Brain microvascular endothelial cell (primary cell): ENCODE results near the gene CFAP99.
A peak's percentile ranks its signal among the peaks of the same experiment; 100 is the strongest.

Experiments used
- DNase-seq: peaks from one replicate; pipeline ENCODE4 v3.0.0-alpha.2; 2020
- H3K27ac ChIP-seq: fragments of 250-450 bp; sonication (Bioruptor Pico); 2 replicates; pipeline ENCODE4 v1.5.1; 2020; ENCODE audit warnings: mild to moderate bottlenecking, moderate library complexity
- H3K27me3 ChIP-seq: fragments of 250-450 bp; sonication (Bioruptor Pico); replicated peaks from 2 replicates; pipeline ENCODE4 v1.5.1; 2020; ENCODE audit warnings: mild to moderate bottlenecking
- H3K36me3 ChIP-seq: fragments of 250-450 bp; sonication (Bioruptor Pico); replicated peaks from 2 replicates; pipeline ENCODE4 v1.5.1; 2020; ENCODE audit warnings: mild to moderate bottlenecking
- H3K4me3 ChIP-seq: 2 replicates; pipeline ENCODE4 v1.5.1; 2011; ENCODE audit warnings: low read depth, mild to moderate bottlenecking, control low read depth, low read length, moderate library complexity
- in situ Hi-C: cut with HindIII; loops from 2 replicates; pipeline ENCODE4 v1.10.0; 2017; ENCODE audit warnings: low sequenced_read_pairs, low pct_ligation_motif_present
- TF ChIP-seq, protein P1 (sequence below): IDR thresholded peaks from 2 replicates; pipeline ENCODE4 v1.5.1; 2011; ENCODE audit warnings: low read depth, mild to moderate bottlenecking, moderate library complexity, low read length, control low read depth, inconsistent platforms; ENCODE audit errors: missing control alignments

CFAP99 gene

GRCh38 chr4:2469192-2469984 is 50.6 kb downstream of the CFAP99 start:
- no peaks in the 10 kb centered on the region for H3K27me3 ChIP-seq
- in situ Hi-C loops, result no loop called here
- TF ChIP-seq, protein P1, sequence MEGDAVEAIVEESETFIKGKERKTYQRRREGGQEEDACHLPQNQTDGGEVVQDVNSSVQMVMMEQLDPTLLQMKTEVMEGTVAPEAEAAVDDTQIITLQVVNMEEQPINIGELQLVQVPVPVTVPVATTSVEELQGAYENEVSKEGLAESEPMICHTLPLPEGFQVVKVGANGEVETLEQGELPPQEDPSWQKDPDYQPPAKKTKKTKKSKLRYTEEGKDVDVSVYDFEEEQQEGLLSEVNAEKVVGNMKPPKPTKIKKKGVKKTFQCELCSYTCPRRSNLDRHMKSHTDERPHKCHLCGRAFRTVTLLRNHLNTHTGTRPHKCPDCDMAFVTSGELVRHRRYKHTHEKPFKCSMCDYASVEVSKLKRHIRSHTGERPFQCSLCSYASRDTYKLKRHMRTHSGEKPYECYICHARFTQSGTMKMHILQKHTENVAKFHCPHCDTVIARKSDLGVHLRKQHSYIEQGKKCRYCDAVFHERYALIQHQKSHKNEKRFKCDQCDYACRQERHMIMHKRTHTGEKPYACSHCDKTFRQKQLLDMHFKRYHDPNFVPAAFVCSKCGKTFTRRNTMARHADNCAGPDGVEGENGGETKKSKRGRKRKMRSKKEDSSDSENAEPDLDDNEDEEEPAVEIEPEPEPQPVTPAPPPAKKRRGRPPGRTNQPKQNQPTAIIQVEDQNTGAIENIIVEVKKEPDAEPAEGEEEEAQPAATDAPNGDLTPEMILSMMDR, result no peak
- peak overlapping the region; percentile 93 for H3K4me3 ChIP-seq
- peak overlapping the region; percentile 10 for H3K27ac ChIP-seq
- DNase-seq, result no peak
- peaks cover 12% of the 10 kb centered on the region for H3K36me3 ChIP-seq

- in situ Hi-C loops, result no loop called here
- Histone ChIP-seq H3K27me3 (no peaks in the 10 kb centered on the region), H3K27ac (no peak overlapping the region), H3K36me3 (peaks cover 12% of the 10 kb centered on the region), H3K4me3 (no peak overlapping the region)
- TF ChIP-seq, protein P1, result no peak
- no peak for DNase-seq
These were observed 52.0 kb downstream of the CFAP99 start for GRCh38 chr4:2470791-2471190.

DNA sequence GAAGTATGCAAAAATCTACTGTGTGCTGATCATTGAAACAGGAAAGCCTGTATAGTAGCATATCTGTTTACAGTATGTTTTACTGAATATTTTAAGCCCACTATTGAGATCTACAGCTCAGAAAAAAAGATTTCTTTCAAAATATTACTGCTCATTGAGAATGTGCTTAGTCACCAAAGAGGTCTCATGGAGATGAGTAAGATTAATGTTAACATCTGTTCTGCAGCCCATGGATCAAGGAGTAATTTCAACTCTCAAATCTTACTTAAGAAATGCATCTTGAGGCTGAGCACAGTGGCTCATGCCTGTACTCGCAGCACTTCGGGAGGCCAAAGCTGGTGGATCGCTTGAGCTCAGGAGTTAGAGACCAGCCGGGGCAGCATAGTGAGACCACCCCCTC is 53.4 kb downstream of the CFAP99 start:
- no peak for DNase-seq
- TF ChIP-seq, protein P1, result no peak
- in situ Hi-C loops, result no loop called here
- peak overlapping the region; percentile 2 for H3K27ac ChIP-seq
- H3K4me3 ChIP-seq, result no peak overlapping the region
- H3K27me3 ChIP-seq, result no peaks in the 10 kb centered on the region
- peaks cover 14% of the 10 kb centered on the region for H3K36me3 ChIP-seq

- DNase-seq, result no peak
- Histone ChIP-seq H3K27me3 (no peaks in the 10 kb centered on the region), H3K27ac (no peak overlapping the region), H3K4me3 (no peak overlapping the region), H3K36me3 (peaks cover 3% of the 10 kb centered on the region)
- TF ChIP-seq, protein P1, result no peak
- in situ Hi-C loops, result no loop called here
These were observed 59.5 kb downstream of the CFAP99 start for GRCh38 chr4:2478229-2478628.

DNA sequence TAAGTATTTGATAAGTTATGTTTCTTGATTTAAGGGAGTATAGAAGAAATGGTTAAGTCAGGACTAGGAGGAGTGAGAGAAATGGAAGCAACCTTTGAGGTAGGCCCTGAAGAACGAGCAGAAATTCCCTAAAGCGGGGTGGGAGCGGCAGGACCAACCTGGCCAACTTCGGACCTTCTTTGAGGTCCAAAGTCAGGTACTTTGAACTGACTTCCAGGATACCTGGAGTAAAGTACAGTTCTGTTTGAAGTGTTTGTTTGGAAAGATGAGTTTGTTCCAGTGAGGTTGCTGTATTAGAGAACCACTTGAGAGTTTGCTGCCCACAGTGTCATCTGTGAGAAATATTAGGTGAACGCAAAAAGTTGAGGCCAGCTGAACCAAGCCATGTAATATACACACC is 61.9 kb downstream of the CFAP99 start:
- TF ChIP-seq, protein P1, result no peak
- in situ Hi-C loops, result no loop called here
- no peaks in the 10 kb centered on the region for H3K27me3 ChIP-seq
- no peak overlapping the region for H3K4me3 ChIP-seq
- H3K27ac ChIP-seq, result no peak overlapping the region
- H3K36me3 ChIP-seq, result peaks cover 3% of the 10 kb centered on the region
- DNase-seq, result no peak

GRCh38 chr4:2482192-2482591 is 63.4 kb downstream of the CFAP99 start:
- DNase-seq, result no peak
- in situ Hi-C loops, result no loop called here
- Histone ChIP-seq H3K36me3 (no peaks in the 10 kb centered on the region), H3K27me3 (no peaks in the 10 kb centered on the region), H3K4me3 (no peak overlapping the region), H3K27ac (no peak overlapping the region)
- TF ChIP-seq, protein P1, result no peak
